Right atrium auricular region (tissue), 2 donors: ENCODE measurements around the gene EXOC3. TPM values are rescaled to one million over a fixed set of nuclear protein-coding genes. Genes with fewer than 3 reads are reported as not detected.

Experiments
- DNase-seq: peaks from one replicate; pipeline ENCODE4 v3.0.0-alpha.2; 2019; ENCODE audit warnings: low spot score
- H3K27ac ChIP-seq, 2 donors: fragments of 200-600 bp; sonication (generic); 1 replicate in 1 of 2; 2 replicates in 1 of 2; pipeline ENCODE4 v1.5.1; 2016 to 2019
- H3K27me3 ChIP-seq, 2 donors: fragments of 200-600 bp; sonication (generic); one replicate each; pipeline versions ENCODE4 v1.5.1 to v1.6.0; 2017 to 2019
- H3K36me3 ChIP-seq: fragments of 200-600 bp; sonication (generic); one replicate; pipeline ENCODE4 v1.5.1; 2016
- H3K4me1 ChIP-seq, 2 donors: fragments of 200-600 bp; sonication (generic); one replicate each; pipeline versions ENCODE4 v1.5.1 to v1.6.0; 2017 to 2019
- H3K4me3 ChIP-seq, 2 donors: fragments of 200-600 bp; sonication (generic); 1 replicate in 1 of 2; 2 replicates in 1 of 2; pipeline ENCODE4 v1.5.1; 2017 to 2019; ENCODE audit warnings: mild to moderate bottlenecking in 1 of 2, moderate library complexity in 1 of 2
- H3K9me3 ChIP-seq, 2 donors: fragments of 200-600 bp; sonication (generic); one replicate each; pipeline ENCODE4 v1.5.1; 2019
- total RNA-seq, 2 donors: library from RNA; depleted of rRNA; stranded (reverse); fragments of >200 nt; gene quantifications; one replicate each; pipeline ENCODE4 v1.1.0, GENCODE V29; 2016
- TF ChIP-seq, protein P1 (sequence below), 2 donors: fragments of 200-600 bp; sonication (generic); IDR thresholded peaks; one replicate each; pipeline ENCODE4 v1.5.1; 2019; ENCODE audit warnings: antibody characterized with exemption in 2 of 2

The EXOC3 gene
- total RNA-seq, 2 donors from 2014 or later = 34.7 to 40.7 TPM

DNA sequence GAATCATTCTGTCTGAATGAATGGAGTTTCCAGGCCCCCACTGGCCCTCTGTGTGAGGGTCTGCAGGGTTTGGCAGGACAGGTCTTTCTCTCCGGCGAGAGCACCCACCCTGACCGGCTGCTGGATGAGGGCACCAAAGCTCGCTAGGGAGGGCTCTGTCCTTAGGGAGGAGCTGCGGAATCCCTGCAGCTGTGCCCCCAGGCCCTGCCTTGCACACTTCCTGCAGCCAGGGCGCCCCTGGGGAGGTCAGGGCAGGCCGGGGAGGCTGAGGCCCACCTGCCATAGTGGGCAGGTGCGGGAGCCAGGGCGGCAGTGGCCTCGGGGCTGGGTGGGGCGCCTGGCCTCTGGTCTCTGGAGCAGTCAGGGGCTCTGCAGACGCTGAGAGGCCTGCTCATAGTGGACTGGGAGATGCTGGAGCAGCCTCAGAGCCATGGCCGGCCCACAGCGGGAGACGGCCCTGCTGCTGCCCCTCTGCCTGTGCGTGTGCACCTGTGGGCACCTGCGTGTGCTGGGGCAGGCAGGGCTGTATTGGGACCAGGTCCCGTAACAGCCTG is 36.1 kb downstream of the EXOC3 start:
- Histone ChIP-seq H3K9me3 (no peaks in the 10 kb centered on the region), H3K27ac (no peak overlapping the region)
- DNase-seq = no peak

DNA sequence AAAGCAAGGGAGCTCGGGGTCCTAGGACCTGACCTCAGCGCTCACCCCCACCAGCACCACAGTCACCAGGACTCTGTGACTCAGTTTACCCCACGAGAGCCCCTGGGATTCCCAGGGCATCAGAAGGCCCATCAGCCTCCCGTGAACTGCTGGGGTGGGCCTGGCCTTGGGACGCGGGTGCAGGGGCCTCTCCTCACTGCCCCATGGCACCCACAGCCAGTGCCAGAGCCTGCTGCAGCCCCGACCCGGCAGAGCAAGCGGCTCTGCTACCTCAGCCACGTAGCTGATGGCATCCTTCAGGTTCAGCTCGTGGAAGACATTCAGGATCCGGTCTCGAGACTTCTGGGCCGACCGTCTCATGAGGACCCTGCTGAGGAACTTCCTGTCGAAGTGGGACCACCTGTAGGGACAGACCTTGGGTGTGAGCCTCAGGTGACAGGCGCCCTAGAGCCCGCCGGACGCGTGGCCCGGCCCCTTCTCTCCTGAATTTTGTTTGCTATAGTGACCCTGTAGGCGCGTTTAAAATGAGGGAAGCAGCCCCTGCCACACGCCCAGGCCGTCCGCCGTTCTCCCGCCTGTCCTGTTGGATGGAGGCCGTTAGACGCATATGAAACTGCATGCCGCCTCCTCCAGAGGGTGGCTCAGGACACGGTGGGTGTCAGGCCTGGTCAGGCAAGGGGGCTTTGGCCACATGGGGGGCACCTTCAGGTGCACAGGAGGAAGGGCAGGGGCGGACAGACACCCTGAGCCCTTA is 36.8 kb downstream of the EXOC3 start:
- Histone ChIP-seq H3K4me3 (no peak overlapping the region), H3K4me1 (peaks cover 0 to 8% of the 10 kb centered on the region in 2 donors), H3K9me3 (no peaks in the 10 kb centered on the region), H3K27me3 (peaks cover 0 to 45% of the 10 kb centered on the region in 2 donors), H3K36me3 (no peaks in the 10 kb centered on the region), H3K27ac (no peak overlapping the region)
- TF ChIP-seq, protein P1, sequence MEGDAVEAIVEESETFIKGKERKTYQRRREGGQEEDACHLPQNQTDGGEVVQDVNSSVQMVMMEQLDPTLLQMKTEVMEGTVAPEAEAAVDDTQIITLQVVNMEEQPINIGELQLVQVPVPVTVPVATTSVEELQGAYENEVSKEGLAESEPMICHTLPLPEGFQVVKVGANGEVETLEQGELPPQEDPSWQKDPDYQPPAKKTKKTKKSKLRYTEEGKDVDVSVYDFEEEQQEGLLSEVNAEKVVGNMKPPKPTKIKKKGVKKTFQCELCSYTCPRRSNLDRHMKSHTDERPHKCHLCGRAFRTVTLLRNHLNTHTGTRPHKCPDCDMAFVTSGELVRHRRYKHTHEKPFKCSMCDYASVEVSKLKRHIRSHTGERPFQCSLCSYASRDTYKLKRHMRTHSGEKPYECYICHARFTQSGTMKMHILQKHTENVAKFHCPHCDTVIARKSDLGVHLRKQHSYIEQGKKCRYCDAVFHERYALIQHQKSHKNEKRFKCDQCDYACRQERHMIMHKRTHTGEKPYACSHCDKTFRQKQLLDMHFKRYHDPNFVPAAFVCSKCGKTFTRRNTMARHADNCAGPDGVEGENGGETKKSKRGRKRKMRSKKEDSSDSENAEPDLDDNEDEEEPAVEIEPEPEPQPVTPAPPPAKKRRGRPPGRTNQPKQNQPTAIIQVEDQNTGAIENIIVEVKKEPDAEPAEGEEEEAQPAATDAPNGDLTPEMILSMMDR (IDR thresholded peaks at IDR 0.05) = no peak
- DNase-seq = no peak

More for the DNA sequence above, 36.1 kb downstream of the EXOC3 start:
- H3K36me3 ChIP-seq = no peaks in the 10 kb centered on the region
- peaks cover 0 to 45% of the 10 kb centered on the region in 2 donors for H3K27me3 ChIP-seq
- peaks cover 0 to 14% of the 10 kb centered on the region in 2 donors for H3K4me1 ChIP-seq
- H3K4me3 ChIP-seq = no peak overlapping the region
- TF ChIP-seq, protein P1 (IDR thresholded peaks at IDR 0.05) = no peak

DNA sequence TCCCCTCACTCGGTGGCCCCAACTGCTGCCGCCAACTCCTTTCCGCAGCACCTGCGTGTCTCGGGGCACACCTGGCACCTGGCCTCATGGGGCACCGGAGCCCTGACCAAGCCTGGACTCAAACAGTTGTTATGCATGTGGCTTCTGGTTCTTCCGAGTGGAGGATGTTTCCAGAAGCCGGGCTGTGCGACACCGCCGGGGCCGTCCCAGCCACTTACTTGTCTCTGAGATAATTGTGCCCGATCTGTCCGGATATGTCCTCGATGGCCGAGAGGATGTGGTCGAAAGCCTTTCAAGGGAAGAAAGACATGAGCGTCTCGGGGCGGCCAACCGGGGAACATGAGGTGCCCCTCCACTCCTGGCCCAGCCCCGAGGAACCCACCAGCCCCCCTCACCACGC is 38.4 kb downstream of the EXOC3 start:
- TF ChIP-seq, protein P1 (IDR thresholded peaks at IDR 0.05) = no peak
- no peak overlapping the region for H3K27ac ChIP-seq
- peaks cover 0 to 7% of the 10 kb centered on the region in 2 donors for H3K4me1 ChIP-seq
- peaks cover 0 to 40% of the 10 kb centered on the region in 2 donors for H3K27me3 ChIP-seq
- no peak for DNase-seq
- no peaks in the 10 kb centered on the region for H3K9me3 ChIP-seq
- H3K4me3 ChIP-seq = no peak overlapping the region
- H3K36me3 ChIP-seq = no peaks in the 10 kb centered on the region

DNA sequence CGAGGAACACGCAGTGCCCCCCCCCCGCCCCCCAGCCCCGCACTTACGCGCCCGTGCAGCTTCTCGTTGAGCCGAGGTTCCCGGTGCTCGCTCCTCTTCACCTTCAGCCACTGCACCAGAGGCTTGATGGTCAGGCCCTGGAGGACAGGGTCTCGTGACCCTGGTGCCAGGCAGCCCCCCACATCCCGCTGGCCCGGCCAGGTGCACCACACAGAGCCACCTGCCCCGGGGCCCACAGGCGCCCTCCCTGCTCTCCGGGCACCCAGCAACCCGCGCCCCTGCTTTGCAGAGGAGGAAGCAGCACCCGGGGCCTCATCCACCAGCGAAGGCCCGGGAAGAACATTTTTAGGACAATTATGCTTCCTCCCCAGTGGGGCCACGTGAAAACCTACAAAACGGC is 39.0 kb downstream of the EXOC3 start:
- Histone ChIP-seq H3K36me3 (no peaks in the 10 kb centered on the region), H3K9me3 (no peaks in the 10 kb centered on the region), H3K4me1 (peaks cover 0 to 7% of the 10 kb centered on the region in 2 donors), H3K4me3 (no peak overlapping the region), H3K27me3 (peaks cover 0 to 34% of the 10 kb centered on the region in 2 donors), H3K27ac (no peak overlapping the region)
- TF ChIP-seq, protein P1 (IDR thresholded peaks at IDR 0.05) = no peak
- DNase-seq = no peak

DNA sequence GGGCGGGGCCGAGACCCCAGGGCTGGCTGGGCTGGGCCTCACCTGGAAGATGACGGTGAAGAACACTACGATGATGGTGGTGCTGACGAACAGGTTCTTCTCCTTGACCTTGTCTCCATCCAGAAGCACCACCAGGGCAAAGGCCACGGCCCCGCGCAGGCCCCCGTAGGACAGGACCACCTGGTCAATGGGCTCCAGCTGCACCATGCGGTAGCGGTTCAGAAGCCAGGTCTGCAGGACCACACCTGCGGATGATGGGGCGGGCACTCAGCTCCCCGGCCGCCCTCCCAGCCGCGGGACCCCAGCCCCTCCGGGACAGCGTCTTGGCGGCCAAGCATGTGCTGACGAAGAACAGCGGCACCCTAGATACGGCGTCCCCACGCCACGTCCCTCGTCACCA is 39.5 kb downstream of the EXOC3 start:
- no peaks in the 10 kb centered on the region for H3K36me3 ChIP-seq
- no peak overlapping the region for H3K4me3 ChIP-seq
- peaks cover 0 to 29% of the 10 kb centered on the region in 2 donors for H3K27me3 ChIP-seq
- TF ChIP-seq, protein P1 (IDR thresholded peaks at IDR 0.05) = no peak
- no peaks in the 10 kb centered on the region for H3K9me3 ChIP-seq
- peaks cover 0 to 7% of the 10 kb centered on the region in 2 donors for H3K4me1 ChIP-seq
- no peak for DNase-seq
- H3K27ac ChIP-seq = no peak overlapping the region
